GM21529 (cell line): Measurements from ENCODE around the gene AZGP1.
"Not testable (repeated sequence)": the region's sequence is repeated elsewhere in the genome, so short reads cannot be mapped to it uniquely, and the experiment has no call there.

Experiments
- ATAC-seq: cut with Tn5 transposase; IDR thresholded peaks from one replicate; pipeline ENCODE4 v1.9.1; 2021; ENCODE audit not compliant: unreplicated experiment

AZGP1 gene

DNA sequence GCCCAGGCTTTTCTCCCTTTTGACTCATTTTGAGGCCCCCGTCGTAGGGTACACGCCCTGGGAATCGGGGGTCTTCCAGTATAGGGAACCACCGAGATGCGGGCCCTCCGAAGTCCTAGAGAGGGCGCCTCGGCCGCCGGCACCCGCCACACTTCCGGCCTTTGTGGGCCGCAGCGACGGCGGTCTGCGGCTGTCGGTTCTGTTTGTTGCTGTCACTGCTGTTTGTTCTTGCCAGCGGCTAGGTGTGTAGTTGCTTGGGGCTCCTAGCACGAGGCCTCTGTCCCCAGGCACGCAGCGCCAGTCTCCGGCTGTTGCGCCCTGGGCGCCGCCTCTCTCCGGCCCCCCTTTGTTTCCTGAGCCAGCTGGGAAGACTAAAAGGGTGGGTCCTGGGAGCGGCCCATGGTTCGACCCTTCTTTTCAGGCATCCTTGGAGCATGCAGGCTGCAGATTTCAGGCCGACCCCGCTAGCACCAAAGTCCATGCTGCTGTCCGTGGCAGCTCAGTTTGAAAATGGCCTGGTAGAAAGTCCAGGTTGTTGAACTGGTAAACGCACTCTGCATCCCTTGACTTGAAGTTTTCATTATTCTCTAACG is 21.8 kb upstream of the AZGP1 start:
- no peak for ATAC-seq

DNA sequence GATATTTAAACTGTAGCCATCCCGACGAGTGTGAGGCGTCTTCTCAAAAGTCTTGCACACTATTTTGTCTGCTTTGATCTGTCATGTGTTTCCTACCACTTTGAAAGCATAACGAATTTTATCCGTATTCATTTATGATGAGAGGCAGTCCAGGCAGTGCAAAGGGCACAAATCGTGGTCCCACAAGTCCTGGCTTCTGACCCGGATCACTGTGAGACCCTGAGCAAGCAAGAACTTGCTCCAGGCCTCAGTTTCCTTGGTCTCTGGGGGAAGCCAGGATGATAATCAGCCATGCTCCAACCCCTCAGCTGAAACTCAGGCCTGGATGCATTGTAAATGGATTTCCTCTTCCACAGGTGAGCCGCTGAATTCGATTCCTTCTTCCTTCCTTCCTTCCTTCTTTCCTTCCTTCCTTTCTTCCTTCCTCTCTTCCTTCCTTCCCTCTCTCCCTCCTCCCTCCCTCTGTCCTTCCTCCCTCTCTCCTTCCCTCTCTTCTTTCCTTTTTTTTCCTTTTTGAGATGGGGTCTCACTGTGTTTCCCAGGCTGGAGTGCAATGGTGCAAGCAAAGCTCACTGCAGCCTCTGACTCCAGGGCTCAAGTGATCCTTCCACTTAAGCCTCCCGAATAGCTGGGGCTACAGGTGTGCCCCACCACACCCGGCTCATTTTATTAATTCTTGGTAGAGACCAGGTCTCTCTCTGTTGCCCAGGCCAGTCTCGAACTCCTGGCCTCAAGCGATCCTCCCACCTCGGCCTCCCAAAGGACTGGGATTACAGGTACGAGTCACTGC is 21.1 kb upstream of the AZGP1 start:
- ATAC-seq, result no peak

DNA sequence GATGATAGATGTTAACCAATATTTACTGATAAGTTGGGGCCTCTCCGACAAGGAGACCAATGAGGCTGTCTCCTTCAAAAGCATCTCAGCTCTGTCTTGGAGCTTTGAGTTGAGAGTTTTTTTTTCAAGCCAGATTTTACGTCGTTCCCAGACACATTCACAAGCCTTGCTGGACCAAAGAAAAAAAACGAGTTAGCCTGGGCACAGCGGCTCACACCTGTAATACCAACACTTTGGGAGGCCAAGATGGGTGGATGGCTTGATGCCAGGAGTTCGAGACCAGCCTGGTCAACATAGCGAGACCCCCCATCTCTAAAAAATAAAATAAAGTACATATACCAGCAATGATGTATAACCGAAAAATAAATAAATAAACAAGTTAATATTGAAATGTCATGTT is 19.0 kb upstream of the AZGP1 start:
- ATAC-seq, result no peak

DNA sequence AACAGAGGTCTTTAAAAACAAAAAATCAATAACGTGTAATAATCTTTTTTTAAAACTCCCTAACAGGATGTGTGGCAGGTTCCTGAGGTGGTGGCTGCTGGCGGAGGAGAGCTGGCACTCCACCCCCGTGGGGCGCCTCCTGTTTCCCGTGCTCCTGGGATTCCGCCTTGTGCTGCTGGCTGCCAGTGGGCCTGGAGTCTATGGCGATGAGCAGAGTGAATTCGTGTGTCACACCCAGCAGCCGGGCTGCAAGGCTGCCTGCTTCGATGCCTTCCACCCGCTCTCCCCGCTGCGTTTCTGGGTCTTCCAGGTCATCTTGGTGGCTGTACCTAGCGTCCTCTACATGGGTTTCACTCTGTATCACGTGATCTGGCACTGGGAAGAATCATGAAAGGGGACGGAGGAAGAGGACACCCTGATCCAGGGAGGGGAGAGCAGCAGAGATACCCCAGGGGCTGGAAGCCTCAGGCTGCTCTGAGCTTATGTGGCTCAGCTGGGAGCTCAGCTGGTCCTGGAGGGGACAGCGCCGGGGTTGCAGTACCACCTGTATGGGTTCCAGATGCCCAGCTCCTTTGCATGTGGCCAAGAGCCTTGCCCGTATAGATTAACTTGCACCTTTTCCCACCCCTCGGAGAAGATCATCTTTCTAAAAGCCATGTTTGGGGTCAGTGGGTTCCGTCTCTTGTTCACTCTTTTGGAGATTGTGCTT is 16.7 kb upstream of the AZGP1 start:
- ATAC-seq, result no peak

DNA sequence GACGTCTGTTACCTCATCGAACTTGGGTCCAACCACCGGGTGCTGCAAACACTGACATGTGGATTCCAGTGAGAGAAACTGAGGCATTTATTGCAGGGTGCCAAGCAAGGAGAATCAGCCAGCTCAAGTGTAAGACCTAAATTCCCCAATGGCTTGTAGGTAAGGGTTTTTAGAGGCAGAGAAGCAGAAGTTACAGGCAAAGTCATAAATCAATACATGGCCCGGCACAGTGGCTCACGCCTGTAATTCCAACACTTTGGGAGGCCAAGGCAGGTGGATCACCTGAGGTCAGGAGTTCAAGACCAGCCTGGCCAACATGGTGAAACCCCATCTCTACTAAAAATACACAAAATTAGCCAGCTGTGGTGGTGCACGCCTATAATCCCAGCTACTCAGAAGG is 15.7 kb upstream of the AZGP1 start:
- not testable (repeated sequence) for ATAC-seq

DNA sequence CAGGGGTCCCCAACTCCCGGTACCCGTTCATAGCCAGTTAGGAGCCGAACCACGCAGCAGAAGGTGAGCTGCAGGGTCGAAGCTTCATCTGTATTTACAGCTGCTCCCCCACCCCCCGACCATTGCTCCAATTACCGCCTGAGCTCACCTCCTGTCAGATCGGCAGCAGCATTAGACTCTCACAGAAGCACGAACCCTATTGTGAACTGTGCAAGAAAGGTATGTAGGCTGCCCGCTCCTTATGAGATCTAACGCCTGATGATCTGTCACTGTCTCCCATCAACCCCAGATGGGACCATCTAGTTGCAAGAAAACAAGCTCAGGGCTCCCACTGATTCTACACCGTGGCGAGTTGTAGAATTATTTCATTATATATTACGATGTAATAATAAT is 14.6 kb upstream of the AZGP1 start:
- no peak for ATAC-seq

DNA sequence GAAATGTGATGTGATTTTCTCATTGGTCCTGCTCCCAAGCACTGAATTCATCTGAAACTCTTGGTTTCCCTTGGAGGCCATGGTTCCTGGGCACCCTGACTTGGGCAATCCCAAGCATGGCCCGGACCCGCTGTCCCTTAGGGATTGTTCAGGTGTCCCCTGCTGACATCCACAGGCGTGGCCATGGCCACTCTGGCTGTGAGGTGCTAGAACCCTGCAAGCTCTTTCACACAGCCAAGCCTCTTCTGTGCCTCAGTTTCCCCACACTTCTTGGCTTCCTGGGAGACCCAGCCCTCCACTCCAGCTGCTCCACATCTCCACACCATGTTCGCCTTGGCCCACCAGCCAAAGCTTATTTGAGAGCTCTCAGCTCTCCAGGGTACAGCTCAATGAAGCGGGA is 12.0 kb upstream of the AZGP1 start:
- ATAC-seq, result no peak

DNA sequence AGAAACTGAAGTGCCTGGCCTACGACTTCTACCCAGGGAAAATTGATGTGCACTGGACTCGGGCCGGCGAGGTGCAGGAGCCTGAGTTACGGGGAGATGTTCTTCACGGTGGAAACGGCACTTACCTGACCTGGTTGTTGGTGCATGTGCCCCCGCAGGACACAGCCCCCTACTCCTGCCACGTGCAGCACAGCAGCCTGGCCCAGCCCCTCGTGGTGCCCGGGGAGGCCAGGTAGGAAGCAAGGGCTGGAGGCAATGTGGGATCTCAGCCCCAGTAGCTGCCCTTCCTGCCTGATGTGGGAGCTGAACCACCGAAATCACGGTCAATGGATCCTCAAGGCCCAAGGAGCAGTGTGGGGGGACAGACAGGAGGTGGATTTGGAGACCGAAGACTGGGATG is 11.5 kb upstream of the AZGP1 start:
- not testable (repeated sequence) for ATAC-seq

DNA sequence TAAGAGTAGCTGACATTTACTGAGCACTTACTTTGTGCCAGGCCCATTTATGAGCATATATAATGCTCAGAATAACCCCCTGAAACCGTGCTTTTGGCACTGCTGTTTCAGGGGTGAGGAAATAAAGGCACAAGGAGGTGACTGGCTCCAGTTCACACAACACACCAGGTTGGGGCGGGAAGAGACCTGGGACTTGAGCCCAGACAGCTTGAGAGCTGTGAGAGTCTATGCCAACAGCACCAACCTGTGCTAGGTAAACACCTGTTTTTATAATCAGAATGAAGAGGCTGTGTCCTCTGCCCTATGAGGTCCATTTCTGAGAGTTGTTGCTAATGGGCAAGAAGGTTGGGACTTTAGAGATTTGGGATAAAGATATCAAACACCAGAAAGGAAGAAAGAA is 8.8 kb upstream of the AZGP1 start:
- no peak for ATAC-seq

- not testable (repeated sequence) for ATAC-seq
These were observed 5.2 kb upstream of the AZGP1 start for GRCh38 chr7:99981066-99981465.

DNA sequence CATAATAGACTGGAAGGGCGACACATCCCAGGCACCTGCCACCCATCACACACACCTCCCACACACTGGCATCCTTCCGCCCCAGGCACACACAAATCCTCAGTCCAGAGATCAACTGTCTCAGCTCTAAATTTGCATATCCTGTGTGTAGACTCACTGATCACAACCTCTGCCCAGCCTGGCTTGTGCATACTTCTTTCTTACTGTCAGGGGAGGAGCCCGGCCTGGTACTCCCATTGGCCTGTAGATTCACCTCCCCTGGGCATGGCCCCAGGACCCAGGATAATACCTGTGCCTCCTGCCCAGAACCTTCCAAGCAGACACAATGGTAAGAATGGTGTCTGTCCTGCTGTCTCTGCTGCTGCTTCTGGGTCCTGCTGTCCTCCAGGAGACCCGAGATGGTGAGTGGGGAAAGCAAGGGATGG is 4.6 kb upstream of the AZGP1 start:
- not testable (repeated sequence) for ATAC-seq

GRCh38 chr7:99979814-99980225 is 4.0 kb upstream of the AZGP1 start:
- not testable (repeated sequence) for ATAC-seq

DNA sequence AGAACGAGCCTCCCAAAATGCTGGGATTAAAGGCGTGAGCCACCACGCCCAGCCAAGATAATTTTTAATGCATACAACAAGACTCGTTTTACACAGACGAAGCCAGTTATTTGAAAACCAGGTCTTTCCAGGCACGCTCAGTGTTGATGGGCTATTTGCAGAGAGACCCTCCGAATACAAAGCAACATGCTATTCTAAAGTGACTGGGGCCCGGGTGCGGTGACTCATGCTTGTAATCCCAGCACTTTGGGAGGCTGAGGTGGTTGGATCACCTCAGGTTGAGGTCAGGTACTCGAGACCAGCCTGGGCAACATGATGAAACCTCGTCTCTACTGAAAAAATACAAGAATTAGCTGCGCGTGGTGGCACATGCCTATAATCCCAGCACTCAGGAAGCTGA is 795 bp upstream of the AZGP1 start:
- ATAC-seq, result no peak

- no peak for ATAC-seq
These were observed 1.1 kb downstream of the AZGP1 start for GRCh38 chr7:99974681-99975080.

- ATAC-seq, result not testable (repeated sequence)
These were observed 2.0 kb downstream of the AZGP1 start for GRCh38 chr7:99973817-99974216.

GRCh38 chr7:99971242-99971641 is 4.6 kb downstream of the AZGP1 start:
- no peak for ATAC-seq

DNA sequence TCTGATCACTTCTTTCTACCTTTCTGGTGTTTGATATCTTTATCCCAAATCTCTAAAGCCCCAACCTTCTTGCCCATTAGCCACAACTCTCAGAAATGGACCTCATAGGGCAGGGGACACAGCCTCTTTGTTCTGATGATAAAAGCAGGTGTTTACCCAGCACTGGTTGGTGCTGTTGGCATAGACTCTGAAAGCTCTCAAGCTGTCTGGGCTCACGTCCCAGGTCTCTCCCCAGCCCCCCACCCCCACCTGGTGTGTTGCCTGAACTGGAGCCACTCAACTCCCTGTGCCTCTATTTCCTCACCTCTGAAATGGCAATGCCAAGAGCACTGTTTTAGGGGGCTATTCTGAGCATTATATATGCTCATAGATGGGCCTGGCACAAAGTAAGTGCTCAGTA is 6.0 kb downstream of the AZGP1 start:
- not testable (repeated sequence) for ATAC-seq

DNA sequence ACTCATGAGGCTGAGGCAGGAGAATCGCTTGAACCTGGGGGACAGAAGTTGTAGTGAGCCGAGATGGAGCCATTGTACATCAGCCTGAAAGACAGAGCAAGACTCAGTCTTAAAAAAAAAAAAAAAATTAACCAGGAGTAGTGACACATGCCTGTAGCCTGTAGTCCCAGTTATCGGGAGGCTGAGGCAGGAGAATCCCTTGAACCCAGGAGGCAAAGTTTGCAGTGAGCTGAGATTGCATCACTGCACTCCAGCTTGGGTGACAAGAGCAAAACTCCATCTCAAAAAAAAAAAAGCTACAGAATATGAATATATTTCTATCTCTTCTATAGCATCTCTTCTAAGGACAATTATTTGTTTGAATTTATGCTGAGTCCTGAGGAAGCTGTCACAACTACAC is 6.5 kb downstream of the AZGP1 start:
- no peak for ATAC-seq

- ATAC-seq, result no peak
These were observed 17.1 kb downstream of the AZGP1 start for GRCh38 chr7:99958564-99959227.

GRCh38 chr7:99955247-99955646 is 20.6 kb downstream of the AZGP1 start:
- no peak for ATAC-seq

GRCh38 chr7:99954643-99955042 is 21.2 kb downstream of the AZGP1 start:
- ATAC-seq, result not testable (repeated sequence)

GRCh38 chr7:99953649-99954048 is 22.2 kb downstream of the AZGP1 start:
- no peak for ATAC-seq
